ENCODE data around the gene PPRC1. TPM values are rescaled to one million over a fixed set of nuclear protein-coding genes. Genes with fewer than 3 reads are reported as not detected.

PPRC1 gene
- total and polyA plus RNA-seq, 2 experiments from 2014 or later = 16.4 to 22.6 TPM

- Histone ChIP-seq H3K4me1 (ENCODE audit: insufficient read depth) (peaks cover 39% of the 10 kb centered on the region), H3K27me3 (replicated peaks; ENCODE audit: insufficient read depth) (no peaks in the 10 kb centered on the region), H4K20me1 (ENCODE audit: insufficient read depth) (no peaks in the 10 kb centered on the region), H3K27ac (peak overlapping the region; percentile 87), H2AFZ (peak overlapping the region; percentile 79), H3K9ac (peak overlapping the region; percentile 92), H3K4me3 (peak overlapping the region; percentile 91), H3K9me3 (ENCODE audit: low read depth) (no peaks in the 10 kb centered on the region), H3K9me2 (ENCODE audit: insufficient read depth) (no peaks in the 10 kb centered on the region), H3F3A (ENCODE audit: insufficient read depth) (peaks cover 22% of the 10 kb centered on the region), H3K79me2 (ENCODE audit: insufficient read depth) (peaks cover 37% of the 10 kb centered on the region), H3K36me3 (ENCODE audit: low read depth) (no peaks in the 10 kb centered on the region), H3K4me2 (ENCODE audit: unreplicated experiment) (peak overlapping the region; percentile 84)
- in situ Hi-C loops (cut with MboI) = no loop called here
- DNase-seq = peak; percentile 63
- TF ChIP-seq EZH2 (IDR thresholded peaks at IDR 0.05; ENCODE audit: insufficient read depth, poor library complexity, severe bottlenecking) = no peak
- no peak for TF ChIP-seq EZH2phosphoT487 (IDR thresholded peaks at IDR 0.05; ENCODE audit: insufficient read depth, low read depth)
- 5% methylated on average over 15 of the region's 15 CpGs for WGBS, 2 experiments (ENCODE audit: low coverage in 1 of 2, low lambda C conversion rate in 2 of 2, missing lambda C conversion rate in 2 of 2)
These were observed 11.7 kb upstream of the PPRC1 start for GRCh38 chr10:102120991-102121738.

GRCh38 chr10:102121739-102122372, 11.0 kb upstream of the PPRC1 start:
- H3K4me1 ChIP-seq (ENCODE audit: insufficient read depth) = peaks cover 34% of the 10 kb centered on the region
- H3K27ac ChIP-seq = peak overlapping the region; percentile 87
- H3K9me3 ChIP-seq (ENCODE audit: low read depth) = no peaks in the 10 kb centered on the region
- H3K9me2 ChIP-seq (ENCODE audit: insufficient read depth) = no peaks in the 10 kb centered on the region
- in situ Hi-C loops (cut with MboI) = no loop called here
- peak overlapping the region; percentile 84 for H3K4me2 ChIP-seq (ENCODE audit: unreplicated experiment)
- TF ChIP-seq EZH2phosphoT487 (IDR thresholded peaks at IDR 0.05; ENCODE audit: insufficient read depth, low read depth) (no peak), EZH2 (IDR thresholded peaks at IDR 0.05; ENCODE audit: insufficient read depth, poor library complexity, severe bottlenecking) (no peak)
- peak overlapping the region; percentile 92 for H3K9ac ChIP-seq
- H2AFZ ChIP-seq = peak overlapping the region; percentile 79
- no peaks in the 10 kb centered on the region for H3K36me3 ChIP-seq (ENCODE audit: low read depth)
- H3K4me3 ChIP-seq = peak overlapping the region; percentile 91
- no peaks in the 10 kb centered on the region for H3K27me3 ChIP-seq (replicated peaks; ENCODE audit: insufficient read depth)
- H3K79me2 ChIP-seq (ENCODE audit: insufficient read depth) = peaks cover 30% of the 10 kb centered on the region
- H3F3A ChIP-seq (ENCODE audit: insufficient read depth) = peaks cover 18% of the 10 kb centered on the region
- 69% methylated on average over 6 of the region's 6 CpGs for WGBS, 2 experiments (ENCODE audit: low coverage in 1 of 2, low lambda C conversion rate in 2 of 2, missing lambda C conversion rate in 2 of 2)
- no peaks in the 10 kb centered on the region for H4K20me1 ChIP-seq (ENCODE audit: insufficient read depth)
- peak; percentile 42 for DNase-seq

GRCh38 chr10:102122450-102122849, 10.4 kb upstream of the PPRC1 start:
- TF ChIP-seq EZH2 (IDR thresholded peaks at IDR 0.05; ENCODE audit: insufficient read depth, poor library complexity, severe bottlenecking) (no peak), EZH2phosphoT487 (IDR thresholded peaks at IDR 0.05; ENCODE audit: insufficient read depth, low read depth) (no peak)
- H3K27ac ChIP-seq = no peak overlapping the region
- no peak overlapping the region for H2AFZ ChIP-seq
- H3K4me3 ChIP-seq = no peak overlapping the region
- peaks cover 28% of the 10 kb centered on the region for H3K4me1 ChIP-seq (ENCODE audit: insufficient read depth)
- H3K36me3 ChIP-seq (ENCODE audit: low read depth) = no peaks in the 10 kb centered on the region
- no peak overlapping the region for H3K4me2 ChIP-seq (ENCODE audit: unreplicated experiment)
- in situ Hi-C loops (cut with MboI) = no loop called here
- H4K20me1 ChIP-seq (ENCODE audit: insufficient read depth) = no peaks in the 10 kb centered on the region
- no peaks in the 10 kb centered on the region for H3K9me3 ChIP-seq (ENCODE audit: low read depth)
- no peaks in the 10 kb centered on the region for H3K27me3 ChIP-seq (replicated peaks; ENCODE audit: insufficient read depth)
- H3K9me2 ChIP-seq (ENCODE audit: insufficient read depth) = no peaks in the 10 kb centered on the region
- H3K79me2 ChIP-seq (ENCODE audit: insufficient read depth) = peaks cover 24% of the 10 kb centered on the region
- DNase-seq = no peak
- WGBS, 2 experiments (ENCODE audit: low coverage in 1 of 2, low lambda C conversion rate in 2 of 2, missing lambda C conversion rate in 2 of 2) = 91 to 94% methylated on average over 1 of the region's 1 CpG
- H3K9ac ChIP-seq = no peak overlapping the region
- peaks cover 20% of the 10 kb centered on the region for H3F3A ChIP-seq (ENCODE audit: insufficient read depth)

- H3K4me1 ChIP-seq (ENCODE audit: insufficient read depth) = peaks cover 28% of the 10 kb centered on the region
- no peaks in the 10 kb centered on the region for H3K9me3 ChIP-seq (ENCODE audit: low read depth)
- WGBS, 2 experiments (ENCODE audit: low coverage in 1 of 2, low lambda C conversion rate in 2 of 2, missing lambda C conversion rate in 2 of 2) = 95% methylated on average over 3 of the region's 3 CpGs
- peaks cover 17% of the 10 kb centered on the region for H3K79me2 ChIP-seq (ENCODE audit: insufficient read depth)
- TF ChIP-seq EZH2phosphoT487 (IDR thresholded peaks at IDR 0.05; ENCODE audit: insufficient read depth, low read depth) = no peak
- no peak for TF ChIP-seq EZH2 (IDR thresholded peaks at IDR 0.05; ENCODE audit: insufficient read depth, poor library complexity, severe bottlenecking)
- no peaks in the 10 kb centered on the region for H3K27me3 ChIP-seq (replicated peaks; ENCODE audit: insufficient read depth)
- no peak overlapping the region for H2AFZ ChIP-seq
- H3K27ac ChIP-seq = no peak overlapping the region
- no peak for DNase-seq
- H3K9ac ChIP-seq = no peak overlapping the region
- H3K4me3 ChIP-seq = no peak overlapping the region
- in situ Hi-C loops (cut with MboI) = no loop called here
- peaks cover 19% of the 10 kb centered on the region for H3F3A ChIP-seq (ENCODE audit: insufficient read depth)
- H3K9me2 ChIP-seq (ENCODE audit: insufficient read depth) = no peaks in the 10 kb centered on the region
- H3K4me2 ChIP-seq (ENCODE audit: unreplicated experiment) = no peak overlapping the region
- H4K20me1 ChIP-seq (ENCODE audit: insufficient read depth) = no peaks in the 10 kb centered on the region
- no peaks in the 10 kb centered on the region for H3K36me3 ChIP-seq (ENCODE audit: low read depth)
These were observed 9.6 kb upstream of the PPRC1 start for GRCh38 chr10:102123223-102123622.

Data from GM23248 (cell line).